ENCODE results near the gene BICDL2.
"Not testable (repeated sequence)": the region's sequence is repeated elsewhere in the genome, so short reads cannot be mapped to it uniquely, and the experiment has no call there.

Gene BICDL2

DNA sequence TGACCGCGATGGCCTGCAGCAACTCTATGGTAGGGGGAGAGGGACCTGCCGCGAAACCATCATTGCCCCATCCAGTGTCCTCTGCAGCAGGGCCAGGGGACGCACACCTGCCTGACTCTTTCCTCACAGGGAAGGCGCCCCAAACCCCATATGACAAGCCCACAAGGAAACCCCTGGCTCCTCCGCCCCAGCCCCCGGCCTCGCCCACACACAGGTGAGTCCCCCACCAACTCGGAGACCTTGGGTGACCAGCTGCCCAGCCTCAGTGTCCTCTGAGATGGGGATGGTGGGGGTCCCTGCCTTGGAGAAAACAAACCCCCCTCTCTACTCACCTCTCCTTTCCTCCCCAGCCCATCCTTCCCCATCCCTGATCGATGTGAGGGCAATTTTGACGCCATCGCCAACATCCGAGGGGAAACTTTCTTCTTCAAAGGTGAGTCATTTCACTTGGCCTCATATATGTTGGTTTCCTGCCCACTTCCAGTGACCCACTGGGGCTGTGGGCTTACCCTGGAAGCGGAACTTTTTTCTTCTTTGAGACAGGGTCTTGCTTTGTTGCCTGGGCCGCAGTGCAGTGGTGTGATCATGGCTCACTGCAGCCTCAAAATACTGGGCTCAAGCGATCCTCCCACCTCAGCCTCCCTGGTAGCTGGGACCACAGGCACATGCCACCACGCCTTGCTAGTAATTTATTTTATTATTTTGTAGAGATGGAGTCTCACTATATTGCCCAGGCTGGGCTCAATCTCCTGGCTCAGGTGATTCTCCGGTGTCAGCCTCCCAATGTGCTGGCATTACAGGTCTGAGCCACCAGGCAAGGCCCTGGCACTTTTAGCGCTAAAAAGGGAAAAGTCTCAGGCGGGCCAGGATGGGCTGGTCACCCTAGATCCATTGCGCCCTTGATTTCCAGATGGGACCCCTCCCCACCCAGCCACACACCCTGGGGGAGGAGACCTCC, 20.7 kb upstream of the BICDL2 start:
- H3K4me3 ChIP-seq (ENCODE audit: low read depth, low read length) = no peak overlapping the region
- DNase-seq (ENCODE audit: low read depth) = no peak
- TF ChIP-seq, protein P1, sequence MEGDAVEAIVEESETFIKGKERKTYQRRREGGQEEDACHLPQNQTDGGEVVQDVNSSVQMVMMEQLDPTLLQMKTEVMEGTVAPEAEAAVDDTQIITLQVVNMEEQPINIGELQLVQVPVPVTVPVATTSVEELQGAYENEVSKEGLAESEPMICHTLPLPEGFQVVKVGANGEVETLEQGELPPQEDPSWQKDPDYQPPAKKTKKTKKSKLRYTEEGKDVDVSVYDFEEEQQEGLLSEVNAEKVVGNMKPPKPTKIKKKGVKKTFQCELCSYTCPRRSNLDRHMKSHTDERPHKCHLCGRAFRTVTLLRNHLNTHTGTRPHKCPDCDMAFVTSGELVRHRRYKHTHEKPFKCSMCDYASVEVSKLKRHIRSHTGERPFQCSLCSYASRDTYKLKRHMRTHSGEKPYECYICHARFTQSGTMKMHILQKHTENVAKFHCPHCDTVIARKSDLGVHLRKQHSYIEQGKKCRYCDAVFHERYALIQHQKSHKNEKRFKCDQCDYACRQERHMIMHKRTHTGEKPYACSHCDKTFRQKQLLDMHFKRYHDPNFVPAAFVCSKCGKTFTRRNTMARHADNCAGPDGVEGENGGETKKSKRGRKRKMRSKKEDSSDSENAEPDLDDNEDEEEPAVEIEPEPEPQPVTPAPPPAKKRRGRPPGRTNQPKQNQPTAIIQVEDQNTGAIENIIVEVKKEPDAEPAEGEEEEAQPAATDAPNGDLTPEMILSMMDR (IDR thresholded peaks at IDR 0.05; ENCODE audit: insufficient read depth, low read depth, low read length, missing control alignments) = no peak

GRCh38 chr16:3056336-3057180, 19.8 kb upstream of the BICDL2 start:
- DNase-seq (ENCODE audit: low read depth) = no peak
- no peak overlapping the region for H3K4me3 ChIP-seq (ENCODE audit: low read depth, low read length)
- TF ChIP-seq, protein P1 (IDR thresholded peaks at IDR 0.05; ENCODE audit: insufficient read depth, low read depth, low read length, missing control alignments) = no peak

GRCh38 chr16:3055734-3056115, 19.0 kb upstream of the BICDL2 start:
- not testable (repeated sequence) for H3K4me3 ChIP-seq (ENCODE audit: low read depth, low read length); DNase-seq (ENCODE audit: low read depth)

GRCh38 chr16:3054965-3055733, 18.4 kb upstream of the BICDL2 start:
- DNase-seq (ENCODE audit: low read depth) = peak; percentile 41
- TF ChIP-seq, protein P1 (IDR thresholded peaks at IDR 0.05; ENCODE audit: insufficient read depth, low read depth, low read length, missing control alignments) = no peak
- H3K4me3 ChIP-seq (ENCODE audit: low read depth, low read length) = no peak overlapping the region

DNA sequence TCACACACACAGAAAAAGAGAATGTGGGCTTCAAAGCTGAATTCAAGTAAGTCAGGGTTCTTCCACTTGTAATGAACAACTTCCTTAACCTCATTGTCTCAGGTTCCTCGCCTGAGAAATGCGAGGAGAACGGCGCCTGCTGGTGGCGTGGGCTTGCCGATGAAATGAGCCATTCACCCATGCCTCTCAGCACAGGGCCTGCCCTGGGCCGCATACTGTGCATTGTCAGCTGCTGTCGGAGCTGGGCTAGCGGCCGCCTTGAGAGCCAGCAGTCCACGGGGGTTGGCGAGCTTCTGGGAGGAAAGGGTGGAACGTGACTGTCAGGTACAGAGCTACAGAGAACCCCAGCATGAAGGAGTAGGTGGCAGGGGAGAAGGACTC, 16.6 kb upstream of the BICDL2 start:
- H3K4me3 ChIP-seq (ENCODE audit: low read depth, low read length); DNase-seq (ENCODE audit: low read depth): not testable (repeated sequence)

GRCh38 chr16:3052571-3053329, 16.0 kb upstream of the BICDL2 start:
- not testable (repeated sequence) for DNase-seq (ENCODE audit: low read depth); H3K4me3 ChIP-seq (ENCODE audit: low read depth, low read length)

GRCh38 chr16:3051494-3051893, 14.8 kb upstream of the BICDL2 start:
- TF ChIP-seq, protein P1 (IDR thresholded peaks at IDR 0.05; ENCODE audit: insufficient read depth, low read depth, low read length, missing control alignments) = no peak
- no peak for DNase-seq (ENCODE audit: low read depth)
- no peak overlapping the region for H3K4me3 ChIP-seq (ENCODE audit: low read depth, low read length)

Data from GM12865 (cell line).